Measurements from ENCODE around the gene PBXIP1. TPM values are rescaled to one million over a fixed set of nuclear protein-coding genes. Genes with fewer than 3 reads are reported as not detected.
A peak's percentile ranks its signal among the peaks of the same experiment; 100 is the strongest.

The PBXIP1 gene
- total and polyA plus RNA-seq, 10 of the 15 experiments (the other 5 are each of a cell fraction or from before 2014, with no cell fraction given): 0.63 to 25.6 (median 15.4) TPM

DNA sequence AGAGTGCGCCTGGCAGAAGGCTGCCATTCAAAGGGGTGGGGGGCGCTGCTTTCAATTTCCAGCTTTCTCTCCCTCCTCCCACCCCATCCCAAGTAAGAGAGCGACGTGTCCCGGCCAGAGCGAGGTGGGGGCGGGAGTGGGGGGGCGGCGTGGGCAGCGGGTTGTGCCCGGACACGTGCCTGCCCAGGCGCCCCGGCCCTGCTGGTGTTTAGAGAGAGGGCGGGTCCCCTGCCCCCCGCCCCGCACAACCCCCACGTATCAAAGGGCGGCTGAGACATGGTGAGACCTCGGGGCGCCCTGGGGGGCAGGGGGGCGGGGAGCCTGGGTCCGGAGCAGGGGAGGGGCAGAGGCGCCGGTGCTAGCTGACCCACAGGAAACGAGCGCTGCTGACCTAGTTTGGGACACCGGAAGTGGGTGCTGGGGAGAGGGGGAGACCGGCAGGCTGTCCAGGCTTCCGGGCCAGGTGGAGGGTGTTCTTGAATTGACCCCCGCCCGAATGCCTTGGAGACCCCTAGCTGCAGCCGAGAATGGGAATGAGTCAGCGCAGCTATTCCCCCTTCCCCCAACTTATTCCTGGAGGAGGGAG is 48.0 kb upstream of the PBXIP1 start (continued):
- TF ChIP-seq MEF2A (IDR thresholded peaks at IDR 0.05; ENCODE audit: insufficient read depth, low read depth, low read length) (no peak), IRF4 (IDR thresholded peaks at IDR 0.05; ENCODE audit: low read depth, low read length) (no peak), TCF12 (IDR thresholded peaks at IDR 0.05; ENCODE audit: low read depth, low read length) (no peak), MYC (IDR thresholded peaks at IDR 0.05; ENCODE audit: insufficient read depth, insufficient read length, insufficient replicate concordance, low read length, severe bottlenecking) (no peak), YBX1 (IDR thresholded peaks at IDR 0.05) (no peak), MTA3 (IDR thresholded peaks at IDR 0.05; ENCODE audit: borderline replicate concordance, low read length) (no peak), HCFC1 (IDR thresholded peaks at IDR 0.05; ENCODE audit: low read length) (no peak)
- TF ChIP-seq, protein P1, sequence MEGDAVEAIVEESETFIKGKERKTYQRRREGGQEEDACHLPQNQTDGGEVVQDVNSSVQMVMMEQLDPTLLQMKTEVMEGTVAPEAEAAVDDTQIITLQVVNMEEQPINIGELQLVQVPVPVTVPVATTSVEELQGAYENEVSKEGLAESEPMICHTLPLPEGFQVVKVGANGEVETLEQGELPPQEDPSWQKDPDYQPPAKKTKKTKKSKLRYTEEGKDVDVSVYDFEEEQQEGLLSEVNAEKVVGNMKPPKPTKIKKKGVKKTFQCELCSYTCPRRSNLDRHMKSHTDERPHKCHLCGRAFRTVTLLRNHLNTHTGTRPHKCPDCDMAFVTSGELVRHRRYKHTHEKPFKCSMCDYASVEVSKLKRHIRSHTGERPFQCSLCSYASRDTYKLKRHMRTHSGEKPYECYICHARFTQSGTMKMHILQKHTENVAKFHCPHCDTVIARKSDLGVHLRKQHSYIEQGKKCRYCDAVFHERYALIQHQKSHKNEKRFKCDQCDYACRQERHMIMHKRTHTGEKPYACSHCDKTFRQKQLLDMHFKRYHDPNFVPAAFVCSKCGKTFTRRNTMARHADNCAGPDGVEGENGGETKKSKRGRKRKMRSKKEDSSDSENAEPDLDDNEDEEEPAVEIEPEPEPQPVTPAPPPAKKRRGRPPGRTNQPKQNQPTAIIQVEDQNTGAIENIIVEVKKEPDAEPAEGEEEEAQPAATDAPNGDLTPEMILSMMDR (IDR thresholded peaks at IDR 0.05 in 2 of 3, conservative IDR thresholded peaks at IDR 0.05 in 1 of 3; ENCODE audit: control insufficient read depth in 2 of 3, extremely low read depth in 1 of 3, insufficient read depth in 1 of 3, low read depth in 3 of 3, low read length in 3 of 3): no peak

DNA sequence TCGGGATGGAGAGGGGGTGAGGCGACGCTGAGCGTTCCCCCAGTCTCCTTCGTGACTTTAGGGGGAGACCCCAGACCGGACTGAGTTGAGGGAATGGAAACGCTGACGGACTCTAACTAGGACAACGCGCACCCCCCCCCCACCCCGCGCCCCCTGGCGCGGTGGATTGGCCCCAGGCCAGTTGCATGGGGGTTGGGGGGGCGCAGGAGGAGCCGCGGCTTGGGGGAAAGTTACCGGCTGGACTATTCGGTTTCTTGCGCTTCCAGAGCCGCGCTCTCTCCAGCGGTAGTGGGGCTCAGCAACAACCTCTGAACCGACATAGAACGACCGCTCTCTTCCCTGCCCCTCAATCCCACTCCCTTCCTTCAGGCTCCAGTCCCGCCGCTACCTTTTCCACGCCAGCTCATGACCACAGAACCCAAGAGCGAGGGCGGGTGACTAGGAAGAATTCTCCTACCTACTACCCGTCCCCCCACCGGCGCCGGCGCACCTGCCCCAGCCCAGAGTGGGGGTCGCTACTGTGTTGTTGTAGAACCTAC is 47.4 kb upstream of the PBXIP1 start:
- FAIRE-seq (no peak), DNase-seq (ENCODE audit: low read depth, low spot score) (no peak), ATAC-seq (no peak)
- Histone ChIP-seq H3K36me3 (ENCODE audit: control insufficient read depth in 2 of 2, insufficient read depth in 2 of 2, low read length in 1 of 2) (no peaks in the 10 kb centered on the region; a peak in 1 of 4 replicates), H3K4me1 (ENCODE audit: control insufficient read depth, insufficient read depth, low read length) (peaks cover 38% of the 10 kb centered on the region), H3K9me3 (replicated peaks; ENCODE audit: control insufficient read depth, insufficient read depth, low read length) (no peaks in the 10 kb centered on the region), H3K4me2 (ENCODE audit: control insufficient read depth, insufficient read depth) (peak overlapping the region; percentile 98), H3K9ac (ENCODE audit: control insufficient read depth, insufficient read depth, low read length) (peak overlapping the region; percentile 85), H2AFZ (ENCODE audit: control insufficient read depth, low read depth, low read length) (peak overlapping the region; percentile 48; the same call in 1 of the 2 replicates), H3K79me2 (ENCODE audit: control insufficient read depth, insufficient read depth, low read length) (peaks cover 57% of the 10 kb centered on the region), H3K27ac (ENCODE audit: control insufficient read depth, insufficient read depth) (peak overlapping the region; percentile 91), H3K27me3 (replicated peaks in 1 of 2; ENCODE audit: control insufficient read depth in 2 of 2, insufficient read depth in 2 of 2, low read length in 1 of 2) (no peaks in the 10 kb centered on the region), H3K4me3 (peak overlapping the region; percentile 99), H4K20me1 (ENCODE audit: control insufficient read depth, insufficient read depth) (0 out of 2 replicates have a peak, but pooled peaks cover 3% of the 10 kb centered on the region)
- POLR2A ChIA-PET: interaction anchor here (0.8 to 1.9 kb wide), 7 partner anchors 15 to 59 kb away, joined by 3 to 8 read pairs (median 4); partner anchors contain the start of gene SHC1
- WGBS (ENCODE audit: insufficient coverage, insufficient replicate concordance, low lambda C conversion rate, missing lambda C conversion rate): under 1% methylated on average over 25 of the region's 37 CpGs
- TSS peak; percentile 28 for BruUV-seq (replicated peaks)
- SMC1A ChIA-PET (ENCODE audit: uncharacterized antibody, unreplicated experiment): interaction anchor here (1.2 to 1.4 kb wide), 4 partner anchors 9 to 30 kb away, joined by 3 to 4 read pairs (median 4); no protein-coding TSS in a partner anchor
- CTCF ChIA-PET: interaction anchor here (0.8 to 2.1 kb wide), 2 partner anchors 14 to 19 kb away, joined by 5 to 18 read pairs; no protein-coding TSS in a partner anchor
- RAD21 ChIA-PET (ENCODE audit: unreplicated experiment): interaction anchor here (1.1 to 3.3 kb wide), 4 partner anchors 12 to 82 kb away, joined by 4 to 14 read pairs (median 4); partner anchors contain the start of gene PBXIP1
- intact Hi-C loops (cut with micrococcal nuclease; ENCODE audit: unreplicated experiment): loop anchor here (2.0 to 5.0 kb wide), 2 partner anchors 14 to 41 kb away; partner anchors contain the start of gene PYGO2
- in situ Hi-C loops (cut with MboI): no loop called here
- TF ChIP-seq, protein P2, sequence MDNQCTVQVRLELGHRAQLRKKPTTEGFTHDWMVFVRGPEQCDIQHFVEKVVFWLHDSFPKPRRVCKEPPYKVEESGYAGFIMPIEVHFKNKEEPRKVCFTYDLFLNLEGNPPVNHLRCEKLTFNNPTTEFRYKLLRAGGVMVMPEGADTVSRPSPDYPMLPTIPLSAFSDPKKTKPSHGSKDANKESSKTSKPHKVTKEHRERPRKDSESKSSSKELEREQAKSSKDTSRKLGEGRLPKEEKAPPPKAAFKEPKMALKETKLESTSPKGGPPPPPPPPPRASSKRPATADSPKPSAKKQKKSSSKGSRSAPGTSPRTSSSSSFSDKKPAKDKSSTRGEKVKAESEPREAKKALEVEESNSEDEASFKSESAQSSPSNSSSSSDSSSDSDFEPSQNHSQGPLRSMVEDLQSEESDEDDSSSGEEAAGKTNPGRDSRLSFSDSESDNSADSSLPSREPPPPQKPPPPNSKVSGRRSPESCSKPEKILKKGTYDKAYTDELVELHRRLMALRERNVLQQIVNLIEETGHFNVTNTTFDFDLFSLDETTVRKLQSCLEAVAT (IDR thresholded peaks at IDR 0.05): peak; percentile 37; the same call in 1 of the 2 replicates
- TF ChIP-seq GATAD2B (conservative IDR thresholded peaks at IDR 0.05; ENCODE audit: low read depth) (no peak), SREBF2 (IDR thresholded peaks at IDR 0.05; ENCODE audit: low read length) (no peak), BHLHE40 (IDR thresholded peaks at IDR 0.05; ENCODE audit: borderline replicate concordance in 1 of 2, low read depth in 2 of 2, low read length in 1 of 2) (no peak), ZSCAN29 (IDR thresholded peaks at IDR 0.05) (no peak), JUNB (IDR thresholded peaks at IDR 0.05) (no peak)
- TF ChIP-seq, protein P3, sequence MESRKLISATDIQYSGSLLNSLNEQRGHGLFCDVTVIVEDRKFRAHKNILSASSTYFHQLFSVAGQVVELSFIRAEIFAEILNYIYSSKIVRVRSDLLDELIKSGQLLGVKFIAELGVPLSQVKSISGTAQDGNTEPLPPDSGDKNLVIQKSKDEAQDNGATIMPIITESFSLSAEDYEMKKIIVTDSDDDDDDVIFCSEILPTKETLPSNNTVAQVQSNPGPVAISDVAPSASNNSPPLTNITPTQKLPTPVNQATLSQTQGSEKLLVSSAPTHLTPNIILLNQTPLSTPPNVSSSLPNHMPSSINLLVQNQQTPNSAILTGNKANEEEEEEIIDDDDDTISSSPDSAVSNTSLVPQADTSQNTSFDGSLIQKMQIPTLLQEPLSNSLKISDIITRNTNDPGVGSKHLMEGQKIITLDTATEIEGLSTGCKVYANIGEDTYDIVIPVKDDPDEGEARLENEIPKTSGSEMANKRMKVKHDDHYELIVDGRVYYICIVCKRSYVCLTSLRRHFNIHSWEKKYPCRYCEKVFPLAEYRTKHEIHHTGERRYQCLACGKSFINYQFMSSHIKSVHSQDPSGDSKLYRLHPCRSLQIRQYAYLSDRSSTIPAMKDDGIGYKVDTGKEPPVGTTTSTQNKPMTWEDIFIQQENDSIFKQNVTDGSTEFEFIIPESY (IDR thresholded peaks at IDR 0.05): no peak
